Activated T-cell treated with anti-CD3 and anti-CD28 coated beads, Interleukin-2, amount 50 U/mL, for 4 hours (primary cell): ENCODE measurements around the gene CFAP58. TPM values are rescaled to one million over a fixed set of nuclear protein-coding genes. Genes with fewer than 3 reads are reported as not detected.
A peak's percentile ranks its signal among the peaks of the same experiment; 100 is the strongest.

Source experiments
- ATAC-seq, 2 donors: fragments of 200-7000 bp; cut with Tn5 transposase; one replicate each; pipeline ENCODE4 v1.10.0; 2021
- DNase-seq: peaks from one replicate; pipeline ENCODE4 v3.0.0-alpha.2; 2020
- H3K27me3 Mint-ChIP-seq: one replicate; pipeline ENCODE4 v1.8.0; 2021; ENCODE audit warnings: low read depth, mixed read lengths
- H3K36me3 Mint-ChIP-seq: one replicate; pipeline ENCODE4 v1.8.0; 2022; ENCODE audit warnings: mixed read lengths; ENCODE audit not compliant: insufficient read depth
- H3K4me1 Mint-ChIP-seq: one replicate; pipeline ENCODE4 v1.8.0; 2021; ENCODE audit warnings: low read depth, mixed read lengths
- H3K4me3 Mint-ChIP-seq: one replicate; pipeline ENCODE4 v1.8.0; 2021; ENCODE audit warnings: mild to moderate bottlenecking, moderate library complexity, mixed read lengths
- H3K9me3 Mint-ChIP-seq: one replicate; pipeline ENCODE4 v1.8.0; 2021; ENCODE audit warnings: mixed read lengths
- total RNA-seq, 3 donors: library from RNA; stranded (reverse); gene quantifications; one replicate each; pipeline ENCODE4 v1.2.1, GENCODE V29; 2021

The CFAP58 gene
- not detected for total RNA-seq

GRCh38 chr10:104353325-104354048 is at the start of gene CFAP58:
TSS of gene CFAP58 (plus strand) at chr10:104353833. CDS start at chr10:104353898, 65 bp downstream.
- no peaks in the 10 kb centered on the region for H3K36me3 Mint-ChIP-seq
- H3K9me3 Mint-ChIP-seq, result no peaks in the 10 kb centered on the region
- no peaks in the 10 kb centered on the region for H3K27me3 Mint-ChIP-seq
- H3K4me1 Mint-ChIP-seq, result no peaks in the 10 kb centered on the region
- DNase-seq, result peak; percentile 93
- H3K4me3 Mint-ChIP-seq, result peak within 1 kb of the TSS; percentile 41
- peak; percentile 74 to 78 for ATAC-seq

- DNase-seq (no peak), ATAC-seq (no peak)
- Mint-ChIP-seq H3K4me3 (no peak overlapping the region), H3K27me3 (no peaks in the 10 kb centered on the region), H3K36me3 (no peaks in the 10 kb centered on the region), H3K9me3 (peaks cover 4% of the 10 kb centered on the region), H3K4me1 (peaks cover 72% of the 10 kb centered on the region)
These were observed 49.3 kb upstream of the CFAP58 start for GRCh38 chr10:104304356-104304745.

DNA sequence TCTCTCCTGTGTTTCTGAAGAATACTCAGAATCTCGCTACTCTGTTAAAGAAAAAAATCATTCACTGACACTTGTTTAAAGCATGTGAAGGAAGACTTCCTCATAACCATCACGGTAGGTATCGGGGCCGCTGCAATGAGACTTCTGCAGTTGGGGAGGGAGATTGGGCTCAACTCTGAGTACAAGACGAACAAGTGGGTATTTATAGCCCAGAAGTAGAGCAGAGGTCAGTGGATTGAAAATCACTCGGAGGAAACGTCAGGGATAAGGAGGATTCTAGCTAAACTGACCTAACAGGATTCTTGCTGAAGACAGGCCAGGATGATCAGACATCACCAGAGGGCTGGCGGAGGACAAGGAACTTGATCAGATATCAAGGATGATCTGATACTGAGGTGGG is 48.7 kb upstream of the CFAP58 start:
- H3K27me3 Mint-ChIP-seq, result no peaks in the 10 kb centered on the region
- H3K36me3 Mint-ChIP-seq, result no peaks in the 10 kb centered on the region
- peaks cover 4% of the 10 kb centered on the region for H3K9me3 Mint-ChIP-seq
- H3K4me1 Mint-ChIP-seq, result peaks cover 76% of the 10 kb centered on the region
- DNase-seq (no peak), ATAC-seq (no peak)
- no peak overlapping the region for H3K4me3 Mint-ChIP-seq

DNA sequence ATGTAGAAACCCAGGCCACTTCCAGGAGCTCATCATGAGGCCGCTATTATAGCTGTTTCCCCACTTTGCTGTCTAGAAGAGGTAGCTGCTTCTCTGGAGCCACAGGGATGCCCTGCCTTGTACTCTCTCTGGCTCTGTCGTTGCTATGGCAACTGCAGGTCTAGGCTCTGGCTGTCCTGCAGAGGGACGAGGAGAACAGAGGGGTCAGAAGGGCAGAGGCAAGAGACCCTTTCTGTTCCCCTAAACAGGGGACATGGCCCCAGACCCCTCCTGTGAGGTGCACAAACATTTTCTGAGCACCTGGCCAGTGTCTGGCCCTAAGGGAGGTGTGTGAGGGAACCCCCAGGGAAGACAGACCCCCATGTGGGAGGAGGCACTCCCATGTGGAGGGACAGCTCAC is 46.7 kb upstream of the CFAP58 start:
- H3K9me3 Mint-ChIP-seq, result peaks cover 2% of the 10 kb centered on the region
- no peak for ATAC-seq
- no peaks in the 10 kb centered on the region for H3K27me3 Mint-ChIP-seq
- DNase-seq, result no peak
- H3K36me3 Mint-ChIP-seq, result peaks cover 6% of the 10 kb centered on the region
- H3K4me1 Mint-ChIP-seq, result peaks cover 70% of the 10 kb centered on the region
- no peak overlapping the region for H3K4me3 Mint-ChIP-seq

GRCh38 chr10:104307576-104308438 is 45.8 kb upstream of the CFAP58 start:
- Mint-ChIP-seq H3K4me1 (peaks cover 75% of the 10 kb centered on the region), H3K9me3 (no peaks in the 10 kb centered on the region), H3K36me3 (peaks cover 11% of the 10 kb centered on the region), H3K27me3 (no peaks in the 10 kb centered on the region), H3K4me3 (no peak overlapping the region)
- no peak for ATAC-seq
- no peak for DNase-seq

- peaks cover 14% of the 10 kb centered on the region for H3K36me3 Mint-ChIP-seq
- DNase-seq (no peak), ATAC-seq (peak; percentile 73 to 78)
- no peaks in the 10 kb centered on the region for H3K27me3 Mint-ChIP-seq
- H3K9me3 Mint-ChIP-seq, result no peaks in the 10 kb centered on the region
- H3K4me1 Mint-ChIP-seq, result peaks cover 71% of the 10 kb centered on the region
- peak overlapping the region; percentile 19 for H3K4me3 Mint-ChIP-seq
These were observed 45.2 kb upstream of the CFAP58 start for GRCh38 chr10:104308439-104308903.

DNA sequence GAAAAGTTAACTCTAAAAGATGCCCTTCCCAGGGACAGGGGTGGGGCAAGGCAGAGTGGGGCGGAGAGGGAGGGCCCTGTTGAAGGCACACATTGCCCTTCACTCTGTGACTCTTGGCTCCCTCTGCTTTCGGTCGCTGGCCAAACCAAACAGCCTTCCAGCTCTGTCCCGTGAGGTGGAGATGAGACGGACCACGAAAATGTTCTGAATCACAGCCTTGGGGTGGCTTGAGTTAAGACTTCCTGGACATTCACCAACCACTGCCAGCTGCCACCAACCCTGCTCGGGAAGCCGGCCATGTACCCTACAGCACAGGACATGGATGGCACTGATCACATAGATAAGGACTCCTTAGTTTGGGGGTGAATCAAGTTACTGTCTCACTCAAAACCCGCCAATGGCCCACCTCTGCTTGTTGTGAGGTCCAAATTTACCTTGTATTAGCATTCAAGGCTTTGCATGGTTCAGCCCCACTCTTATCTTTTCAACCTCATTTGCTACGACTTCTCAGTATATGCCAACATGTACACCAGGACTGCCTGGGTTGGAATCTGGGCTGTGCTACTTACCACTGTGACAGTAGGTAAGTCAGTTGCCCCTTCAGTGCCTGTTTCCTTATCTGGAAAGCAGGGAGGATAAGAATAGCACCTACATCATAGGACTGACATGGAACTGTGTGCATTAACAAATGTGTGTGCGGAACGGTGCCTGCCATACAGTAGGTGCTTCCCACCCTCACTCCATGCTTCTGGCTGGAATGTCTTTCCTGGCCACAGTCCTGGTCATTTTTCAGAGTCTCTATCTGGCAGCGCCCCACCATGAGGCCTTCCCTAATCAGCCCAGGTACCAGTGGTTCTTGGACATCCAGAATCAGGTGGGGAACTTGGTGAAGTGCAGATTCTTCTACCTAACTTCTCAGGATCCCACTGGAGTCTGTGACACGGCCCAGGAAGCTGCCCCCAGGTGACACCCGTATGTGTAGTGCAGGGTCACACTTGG is 43.4 kb upstream of the CFAP58 start:
- peaks cover 56% of the 10 kb centered on the region for H3K4me1 Mint-ChIP-seq
- DNase-seq, result no peak

DNA sequence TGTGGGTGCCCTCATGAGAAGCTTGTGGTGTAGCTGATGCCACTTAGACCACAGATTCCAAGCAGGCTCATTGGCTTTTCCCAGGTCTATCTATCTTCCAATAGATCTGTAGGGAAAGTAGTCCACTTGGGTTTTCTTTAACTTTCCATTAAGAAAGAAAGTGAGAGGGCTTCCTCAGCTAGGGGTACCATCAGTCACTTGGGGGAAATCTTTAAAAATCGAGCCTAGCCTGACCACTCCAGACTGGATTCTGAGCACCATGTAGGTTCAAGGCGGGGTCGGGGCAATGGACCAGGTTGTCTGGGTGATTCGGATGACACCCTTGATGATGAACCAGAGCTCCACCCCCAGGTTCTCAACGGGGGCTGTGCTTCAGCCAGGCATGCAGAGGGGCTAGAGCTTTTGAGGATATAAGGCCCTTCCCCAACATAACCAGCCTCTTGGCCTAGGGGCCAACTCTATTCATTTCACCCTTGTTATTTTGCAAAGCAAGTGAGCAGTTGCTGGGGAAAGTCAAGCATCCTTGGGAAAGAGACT is 42.4 kb upstream of the CFAP58 start:
- H3K9me3 Mint-ChIP-seq, result no peaks in the 10 kb centered on the region
- no peaks in the 10 kb centered on the region for H3K27me3 Mint-ChIP-seq
- no peak overlapping the region for H3K4me3 Mint-ChIP-seq
- ATAC-seq (no peak), DNase-seq (no peak)
- H3K36me3 Mint-ChIP-seq, result peaks cover 20% of the 10 kb centered on the region
- H3K4me1 Mint-ChIP-seq, result peaks cover 47% of the 10 kb centered on the region

More for the DNA sequence above, 43.4 kb upstream of the CFAP58 start:
- no peak for ATAC-seq
- Mint-ChIP-seq H3K4me3 (no peak overlapping the region), H3K9me3 (no peaks in the 10 kb centered on the region), H3K36me3 (peaks cover 18% of the 10 kb centered on the region), H3K27me3 (no peaks in the 10 kb centered on the region)

GRCh38 chr10:104314591-104315485 is 38.8 kb upstream of the CFAP58 start:
- no peaks in the 10 kb centered on the region for H3K9me3 Mint-ChIP-seq
- DNase-seq (no peak), ATAC-seq (no peak)
- no peak overlapping the region for H3K4me3 Mint-ChIP-seq
- peaks cover 40% of the 10 kb centered on the region for H3K4me1 Mint-ChIP-seq
- no peaks in the 10 kb centered on the region for H3K27me3 Mint-ChIP-seq
- peaks cover 20% of the 10 kb centered on the region for H3K36me3 Mint-ChIP-seq

DNA sequence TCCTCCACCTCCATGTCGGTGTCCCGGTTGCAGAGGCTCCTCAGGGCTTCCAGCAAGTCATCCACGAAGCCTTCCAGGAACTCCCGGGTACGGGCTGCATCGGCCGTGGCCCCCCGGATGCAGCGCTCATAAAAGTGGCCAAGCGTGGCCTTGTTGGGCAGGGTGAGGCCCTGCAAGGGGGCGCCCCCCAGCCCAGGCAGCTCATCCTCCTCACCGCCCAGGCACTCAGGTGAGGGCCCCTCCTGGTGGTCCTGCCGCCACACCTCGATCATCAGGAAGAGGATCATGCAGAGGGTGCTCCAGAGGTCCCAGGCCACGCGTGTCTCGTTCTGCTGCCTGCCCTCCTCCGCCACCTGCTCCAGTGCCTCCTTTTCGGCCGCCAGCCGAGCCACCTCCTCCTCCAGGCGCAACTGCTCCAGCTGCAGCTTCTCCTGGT is 38.1 kb upstream of the CFAP58 start:
- H3K4me1 Mint-ChIP-seq, result peaks cover 41% of the 10 kb centered on the region
- no peaks in the 10 kb centered on the region for H3K27me3 Mint-ChIP-seq
- peaks cover 15% of the 10 kb centered on the region for H3K36me3 Mint-ChIP-seq
- no peaks in the 10 kb centered on the region for H3K9me3 Mint-ChIP-seq
- no peak for ATAC-seq
- no peak overlapping the region for H3K4me3 Mint-ChIP-seq
- DNase-seq, result no peak

DNA sequence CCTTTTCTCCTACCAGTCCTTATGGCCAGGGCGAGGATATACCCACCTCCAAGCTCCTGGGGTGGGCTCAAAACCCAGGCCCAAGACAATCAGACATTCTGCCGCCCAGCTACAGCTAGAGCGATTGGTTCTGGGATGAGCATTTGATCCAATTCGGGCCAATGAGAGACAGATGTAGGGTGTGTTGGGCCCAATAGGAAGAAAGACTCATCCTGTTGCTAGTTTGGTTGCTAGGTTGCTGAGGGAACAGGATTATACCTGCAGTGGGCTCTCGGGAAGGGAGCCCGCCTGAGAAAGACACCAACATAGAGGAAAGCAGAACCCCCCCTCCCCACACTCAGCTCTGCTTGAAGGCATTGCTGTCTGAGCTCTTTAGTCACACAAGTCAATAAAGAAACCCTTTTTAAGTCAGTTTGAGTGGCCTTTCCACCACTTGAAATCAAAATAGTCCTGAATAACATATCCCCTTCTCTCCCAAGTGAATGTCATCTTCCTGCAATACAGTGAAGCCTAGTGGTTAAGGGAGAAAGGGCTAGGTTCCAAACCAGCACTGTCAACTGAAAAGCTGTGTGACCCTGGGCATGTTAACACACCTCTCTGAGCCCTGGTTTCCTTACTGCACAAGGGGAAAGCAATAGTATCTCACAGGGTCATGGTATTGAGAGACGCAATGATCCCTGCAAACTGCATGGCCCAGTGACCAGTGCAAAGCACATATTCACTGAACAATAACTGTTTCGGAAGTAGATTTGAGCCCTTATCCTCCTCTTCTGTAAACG is 37.1 kb upstream of the CFAP58 start:
- peaks cover 44% of the 10 kb centered on the region for H3K4me1 Mint-ChIP-seq
- H3K36me3 Mint-ChIP-seq, result peaks cover 15% of the 10 kb centered on the region
- H3K4me3 Mint-ChIP-seq, result no peak overlapping the region
- no peaks in the 10 kb centered on the region for H3K9me3 Mint-ChIP-seq
- H3K27me3 Mint-ChIP-seq, result no peaks in the 10 kb centered on the region
- ATAC-seq, result no peak
- no peak for DNase-seq

- peaks cover 48% of the 10 kb centered on the region for H3K4me1 Mint-ChIP-seq
- no peak for DNase-seq
- H3K36me3 Mint-ChIP-seq, result peaks cover 10% of the 10 kb centered on the region
- H3K9me3 Mint-ChIP-seq, result no peaks in the 10 kb centered on the region
- no peaks in the 10 kb centered on the region for H3K27me3 Mint-ChIP-seq
- H3K4me3 Mint-ChIP-seq, result no peak overlapping the region
- ATAC-seq, result no peak
These were observed 36.3 kb upstream of the CFAP58 start for GRCh38 chr10:104317269-104317710.
